DMS 273 (cell line): ENCODE results near the gene DBNDD1.
"Not testable (repeated sequence)": the region's sequence is repeated elsewhere in the genome, so short reads cannot be mapped to it uniquely, and the experiment has no call there.

Experiments
- DNase-seq: peaks from one replicate; lab custom pipeline; 2025; ENCODE audit not compliant: unreplicated experiment; lab: John Stamatoyannopoulos, UW

DBNDD1 gene

DNA sequence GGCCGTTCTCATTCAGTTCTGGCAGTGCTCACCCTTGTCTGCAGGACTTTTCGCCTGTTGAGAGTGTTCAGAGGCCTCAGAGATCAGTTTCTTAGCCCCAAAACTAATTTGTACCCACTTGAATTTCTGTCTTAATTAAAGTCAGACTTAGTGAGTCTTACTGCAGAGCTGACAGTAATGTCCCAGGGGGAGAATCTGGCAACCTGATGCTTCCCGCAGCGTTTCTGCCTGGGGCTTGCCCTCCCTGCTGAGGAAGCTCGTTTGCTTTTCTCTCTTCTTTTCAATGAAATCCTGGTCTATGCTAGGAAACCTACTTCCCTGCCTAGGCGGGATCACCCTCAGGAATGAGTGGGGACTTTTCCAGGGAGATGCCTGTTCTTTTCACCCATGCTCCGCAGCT lies 25.3 kb downstream of the DBNDD1 start:
- DNase-seq, result no peak

DNA sequence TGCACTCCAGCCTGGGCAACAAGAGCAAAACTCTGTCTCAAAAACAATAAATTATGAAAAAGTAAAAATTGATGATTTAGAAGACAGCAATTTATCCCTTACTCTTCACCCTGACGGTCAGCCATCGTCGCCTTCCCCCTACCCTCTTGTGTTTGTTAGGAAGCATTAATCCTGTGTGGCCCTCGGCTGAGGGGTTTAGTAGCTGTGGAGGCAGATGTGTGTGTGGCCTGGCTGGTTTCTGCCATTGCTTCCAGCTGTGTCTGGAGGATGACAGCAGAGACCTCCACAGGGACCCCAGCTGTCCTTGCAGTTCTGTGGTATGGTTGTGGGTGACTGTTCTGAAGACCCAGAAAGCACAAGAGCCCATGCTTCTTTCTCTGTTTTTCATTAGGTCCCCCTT lies 25.9 kb downstream of the DBNDD1 start:
- DNase-seq, result no peak

DNA sequence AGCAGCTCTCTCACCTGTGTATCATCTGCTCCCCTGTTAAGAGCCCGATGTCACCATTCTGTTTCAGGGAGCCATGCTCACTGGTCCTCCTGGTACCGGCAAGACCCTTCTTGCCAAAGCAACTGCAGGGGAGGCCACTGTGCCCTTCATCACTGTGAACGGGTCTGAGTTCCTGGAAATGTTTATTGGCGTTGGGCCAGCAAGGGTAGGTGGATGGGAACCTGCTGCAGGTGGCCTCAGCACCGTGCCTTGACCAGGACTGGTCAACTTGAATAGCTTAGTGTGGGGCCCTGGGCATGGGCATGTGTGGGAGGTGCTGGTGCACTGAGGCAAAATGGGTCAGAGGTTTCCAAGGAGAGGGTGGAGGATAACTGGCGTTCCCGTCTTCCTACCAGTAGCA lies 28.5 kb downstream of the DBNDD1 start:
- no peak for DNase-seq

DNA sequence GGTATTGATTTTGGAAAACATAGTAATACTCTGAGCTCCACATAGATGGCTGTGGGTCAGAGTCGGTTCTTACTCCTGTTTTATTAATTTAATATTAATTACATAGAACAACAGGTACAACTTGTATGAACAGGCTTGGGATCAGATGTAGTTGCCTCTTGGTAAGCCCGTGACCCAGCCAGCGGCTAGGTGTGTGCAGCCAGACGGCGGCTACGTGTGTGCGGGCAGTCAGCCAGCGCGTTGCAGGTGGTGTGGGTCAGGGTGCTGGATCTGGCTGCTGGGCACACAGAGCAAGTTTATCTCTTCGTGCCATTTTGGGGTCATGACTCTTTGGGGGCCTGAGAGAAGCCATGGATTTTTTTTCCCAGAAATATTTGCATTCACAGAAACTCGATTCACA lies 30.3 kb downstream of the DBNDD1 start:
- DNase-seq, result no peak

DNA sequence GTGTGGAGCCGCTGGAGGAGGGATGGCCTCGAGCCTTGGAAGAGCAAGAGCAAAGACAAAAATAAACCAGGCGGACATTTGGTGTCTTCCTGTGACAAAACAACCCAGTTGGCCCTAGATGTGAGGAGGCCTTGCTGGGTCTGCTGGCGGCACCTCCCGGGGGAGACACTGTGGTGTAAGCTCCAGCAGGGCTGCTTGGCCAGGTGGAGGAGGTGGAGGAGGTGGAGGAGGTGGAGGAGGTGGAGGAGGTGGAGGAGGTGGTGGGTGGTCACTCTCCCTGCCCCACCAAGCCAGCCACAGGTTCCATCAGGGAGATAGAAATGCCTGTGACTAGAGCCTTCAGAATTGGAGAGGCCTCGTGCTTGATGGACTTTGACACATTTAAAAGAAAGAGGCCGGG lies 32.1 kb downstream of the DBNDD1 start:
- no peak for DNase-seq

DNA sequence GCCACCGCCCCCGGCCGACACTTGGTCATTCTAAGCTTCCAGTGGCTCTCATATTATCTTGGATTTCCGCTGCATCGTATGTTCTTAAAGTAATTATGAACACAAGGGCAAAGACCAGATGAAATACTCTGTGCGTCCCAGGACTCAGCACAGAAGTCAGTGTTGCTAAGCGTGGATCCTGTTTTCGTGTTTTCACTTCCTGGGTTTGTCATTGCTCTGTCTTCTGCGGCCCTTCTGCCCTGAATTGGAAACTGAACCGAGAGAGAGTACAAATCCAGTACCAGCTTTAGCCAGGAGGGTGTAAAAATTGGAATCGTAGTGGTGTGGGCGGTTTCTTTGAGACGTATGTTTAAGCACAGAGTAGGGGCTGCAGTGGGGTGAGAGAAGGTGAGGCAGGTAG lies 32.7 kb downstream of the DBNDD1 start:
- DNase-seq, result no peak

DNA sequence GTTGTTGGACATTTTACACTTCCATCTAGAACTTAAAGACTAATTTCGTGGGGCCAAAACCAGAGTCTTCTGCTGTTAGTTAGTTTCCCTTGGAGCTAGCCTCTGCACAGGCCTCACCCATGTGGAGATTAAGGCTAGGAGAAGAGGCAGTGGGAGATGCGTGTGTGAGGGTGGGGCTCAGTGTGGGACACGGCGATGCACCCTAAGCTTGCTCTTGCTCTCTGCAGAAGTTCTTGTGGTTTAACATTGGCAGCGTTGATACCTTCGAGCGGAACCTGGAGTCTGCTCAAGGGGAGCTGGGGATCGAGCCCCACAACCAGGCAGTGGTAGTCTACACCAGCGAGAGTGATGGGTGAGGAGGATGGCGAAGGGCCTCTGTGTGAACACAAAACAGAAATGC lies 34.0 kb downstream of the DBNDD1 start:
- no peak for DNase-seq

DNA sequence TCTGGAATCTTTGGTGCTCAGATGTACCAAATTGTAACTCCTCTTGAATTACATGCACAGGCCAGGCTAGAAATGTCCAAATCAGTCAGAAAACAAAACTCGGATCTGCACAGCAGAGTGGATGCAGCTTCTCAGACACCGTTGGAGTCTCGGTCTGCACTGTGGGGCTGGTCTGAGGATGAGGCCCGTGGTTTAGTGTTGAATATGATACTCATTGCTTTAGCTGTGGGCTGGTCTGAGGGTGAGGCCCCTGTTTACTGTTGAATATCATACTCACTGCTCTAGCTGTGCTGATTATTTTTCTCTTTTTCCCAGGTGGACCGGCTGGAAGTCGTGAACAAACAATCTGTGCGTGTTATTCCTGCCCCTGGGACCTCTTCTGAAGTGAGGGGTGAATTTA lies 35.0 kb downstream of the DBNDD1 start:
- no peak for DNase-seq

DNA sequence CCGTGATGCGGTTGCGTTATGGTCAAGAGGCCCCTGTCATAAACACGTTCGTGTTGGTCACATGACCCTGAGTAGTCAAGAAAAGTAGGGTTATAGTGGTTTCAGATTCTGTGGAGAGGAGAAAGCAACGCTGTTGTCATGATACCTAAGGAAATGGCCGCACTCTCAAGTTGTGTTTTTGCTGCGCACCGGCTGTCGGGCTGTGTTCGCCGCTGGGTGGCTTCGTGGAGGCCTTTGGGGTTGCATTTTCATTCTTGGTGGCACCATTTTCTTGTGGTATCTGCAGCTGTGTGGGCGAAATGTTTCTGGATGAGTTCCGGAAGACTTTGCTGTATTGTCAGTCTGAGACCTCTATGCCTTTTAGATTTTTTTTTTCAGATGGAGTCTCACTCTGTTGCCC lies 35.7 kb downstream of the DBNDD1 start:
- no peak for DNase-seq

DNA sequence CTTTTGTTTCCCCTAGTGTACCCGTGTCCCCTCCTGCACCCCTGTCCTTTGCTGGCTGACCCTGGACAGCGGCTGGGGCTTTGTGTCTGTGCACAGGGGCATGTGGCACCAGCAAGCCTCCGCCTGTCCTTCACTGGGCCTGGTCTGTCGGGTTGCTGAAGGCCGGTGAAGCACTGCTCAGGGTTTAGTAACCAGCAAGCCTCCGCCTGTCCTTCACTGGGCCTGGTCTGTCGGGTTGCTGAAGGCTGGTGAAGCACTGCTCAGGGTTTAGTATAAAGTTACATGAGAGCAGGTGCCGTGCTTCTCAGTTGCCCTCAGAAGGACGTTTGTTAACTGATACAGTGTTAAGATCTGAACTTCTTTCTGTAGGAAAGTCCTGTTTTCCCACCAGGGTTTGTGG lies 36.9 kb downstream of the DBNDD1 start:
- DNase-seq, result no peak

DNA sequence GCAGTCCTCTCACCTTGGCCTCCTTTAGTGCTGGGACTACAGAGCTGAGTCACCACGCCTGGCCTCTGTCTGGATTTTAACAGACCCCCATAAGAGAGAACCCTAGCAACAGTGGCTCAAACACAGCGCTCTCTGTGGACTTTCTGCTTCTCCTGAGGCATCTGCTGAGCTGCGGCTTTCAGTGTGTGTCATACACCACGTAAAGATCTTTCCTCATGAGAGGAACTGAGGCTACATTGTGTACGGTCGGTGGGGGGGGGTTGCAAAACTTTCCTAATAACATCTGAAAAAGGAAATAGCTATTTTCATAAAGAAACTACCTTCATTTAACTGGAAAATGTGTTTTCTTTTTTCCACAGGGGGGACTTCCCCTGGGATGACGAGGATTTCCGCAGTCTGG lies 37.8 kb downstream of the DBNDD1 start:
- DNase-seq, result no peak

DNA sequence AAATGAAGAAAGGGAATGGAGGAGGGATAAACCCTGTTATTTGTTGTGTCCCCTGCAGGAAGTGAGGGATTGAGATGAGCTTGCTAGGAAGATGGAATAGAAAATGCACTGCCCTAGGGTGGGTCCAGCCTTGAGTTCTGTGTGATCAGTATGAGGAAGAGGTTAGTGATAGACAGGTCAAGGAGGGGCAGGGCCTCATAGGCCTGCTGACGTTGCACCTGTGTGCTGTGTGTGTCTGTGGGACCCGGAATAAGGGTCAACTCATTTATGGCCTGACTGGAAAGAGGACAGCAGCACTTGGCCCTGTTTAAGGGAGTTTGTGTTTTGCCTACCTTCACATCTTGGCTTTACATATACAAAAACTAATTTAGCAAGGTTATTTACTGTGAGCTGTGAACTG lies 44.4 kb downstream of the DBNDD1 start:
- no peak for DNase-seq

DNA sequence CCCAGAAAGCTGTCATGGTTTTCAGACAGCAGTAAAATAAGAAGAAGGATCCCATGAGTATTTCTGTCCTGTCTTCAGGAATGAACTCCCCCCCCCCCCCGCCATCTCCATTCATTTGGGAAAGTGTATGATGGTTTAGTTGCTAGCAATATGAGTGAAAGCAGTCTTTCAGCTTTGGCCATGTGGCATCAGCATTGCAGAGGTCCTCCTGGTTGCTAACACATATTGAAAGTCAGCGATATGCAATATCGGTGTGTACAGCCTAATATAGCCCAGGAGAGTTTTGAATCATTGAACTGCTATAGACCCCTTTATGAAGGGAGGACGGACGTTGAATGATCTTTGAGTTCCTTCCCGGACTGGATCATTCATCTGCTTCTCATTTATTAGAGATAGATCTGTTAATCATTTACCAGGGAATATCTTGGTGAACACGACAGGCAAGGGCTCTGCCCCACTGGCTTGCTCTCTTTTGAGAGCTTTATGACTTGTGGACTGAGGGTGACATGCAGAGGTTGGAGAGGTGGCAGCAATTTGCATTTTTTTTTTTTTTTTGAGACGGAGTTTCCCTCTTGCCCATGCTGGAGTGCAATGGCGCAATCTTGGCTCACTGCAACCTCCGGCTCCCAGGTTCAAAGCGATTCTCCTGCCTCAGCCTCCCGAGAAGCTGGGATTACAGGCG lies 45.5 kb downstream of the DBNDD1 start:
- DNase-seq, result no peak

DNA sequence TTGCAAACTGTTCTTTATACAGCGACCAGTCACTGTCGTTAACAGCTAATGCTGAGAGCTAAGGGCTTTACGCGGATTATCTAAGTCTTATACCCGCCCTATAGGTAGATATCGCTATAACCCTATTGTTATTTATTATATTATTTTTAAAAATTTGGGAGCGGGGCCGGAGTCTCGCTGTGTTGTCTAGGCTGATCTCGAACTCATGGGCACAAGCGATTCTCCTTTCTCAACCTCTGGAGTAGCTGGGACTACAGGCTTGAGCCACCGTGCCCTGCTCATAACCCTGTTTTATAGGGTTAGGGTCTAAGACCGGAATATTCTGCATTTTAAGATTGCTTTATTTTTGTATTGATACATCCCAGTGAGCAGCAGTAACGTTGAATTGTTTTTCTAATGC lies 46.0 kb downstream of the DBNDD1 start:
- no peak for DNase-seq

DNA sequence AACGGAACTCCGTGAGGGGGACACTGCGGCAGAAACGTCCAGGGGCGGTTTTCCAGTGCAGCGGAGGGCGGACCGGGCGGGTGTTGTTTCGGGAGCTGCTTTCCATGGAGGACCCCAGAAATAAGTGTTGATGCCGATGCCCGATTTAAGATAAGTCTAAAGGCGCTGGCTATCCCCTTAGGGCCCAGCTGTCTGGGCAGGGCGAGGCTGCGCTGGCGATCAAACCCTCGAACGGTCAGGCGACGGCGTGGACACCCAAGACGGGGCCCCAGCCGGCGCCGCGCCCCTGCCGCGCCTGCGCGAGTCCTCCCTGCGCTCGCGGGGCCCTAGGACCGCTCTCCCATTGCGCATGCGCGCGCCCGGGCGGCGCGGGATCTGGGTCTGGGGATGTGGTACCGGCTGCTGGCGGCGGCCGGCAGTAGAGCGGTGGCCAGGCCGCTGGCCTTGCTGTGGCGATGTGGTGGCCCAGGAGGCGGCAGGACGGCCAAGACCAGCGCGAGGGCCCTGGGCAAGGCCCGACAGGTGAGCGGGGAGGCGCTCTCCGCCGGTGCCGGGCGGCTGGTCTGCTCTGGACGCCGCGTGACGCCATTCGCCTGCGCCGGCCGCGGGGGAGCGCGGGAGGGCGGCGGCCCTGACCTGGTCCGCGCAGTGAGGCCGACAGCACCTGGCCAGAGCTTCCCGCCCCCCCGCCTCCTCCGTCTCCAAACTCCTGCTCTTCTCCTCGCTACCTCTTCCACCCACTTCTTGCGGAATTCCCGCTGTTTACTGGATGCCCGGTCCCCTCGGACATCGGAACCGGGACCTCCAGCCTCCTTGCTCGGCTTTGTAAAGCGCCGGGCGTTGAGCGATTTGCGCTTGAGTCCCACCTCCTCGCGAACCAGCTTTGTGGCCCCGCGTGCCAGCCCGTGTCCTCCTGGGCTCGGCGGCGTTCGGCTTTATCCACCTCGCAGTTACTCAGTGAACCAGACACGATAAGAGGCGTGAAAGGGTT lies 46.7 kb downstream of the DBNDD1 start:
- peak; percentile 98 for DNase-seq

DNA sequence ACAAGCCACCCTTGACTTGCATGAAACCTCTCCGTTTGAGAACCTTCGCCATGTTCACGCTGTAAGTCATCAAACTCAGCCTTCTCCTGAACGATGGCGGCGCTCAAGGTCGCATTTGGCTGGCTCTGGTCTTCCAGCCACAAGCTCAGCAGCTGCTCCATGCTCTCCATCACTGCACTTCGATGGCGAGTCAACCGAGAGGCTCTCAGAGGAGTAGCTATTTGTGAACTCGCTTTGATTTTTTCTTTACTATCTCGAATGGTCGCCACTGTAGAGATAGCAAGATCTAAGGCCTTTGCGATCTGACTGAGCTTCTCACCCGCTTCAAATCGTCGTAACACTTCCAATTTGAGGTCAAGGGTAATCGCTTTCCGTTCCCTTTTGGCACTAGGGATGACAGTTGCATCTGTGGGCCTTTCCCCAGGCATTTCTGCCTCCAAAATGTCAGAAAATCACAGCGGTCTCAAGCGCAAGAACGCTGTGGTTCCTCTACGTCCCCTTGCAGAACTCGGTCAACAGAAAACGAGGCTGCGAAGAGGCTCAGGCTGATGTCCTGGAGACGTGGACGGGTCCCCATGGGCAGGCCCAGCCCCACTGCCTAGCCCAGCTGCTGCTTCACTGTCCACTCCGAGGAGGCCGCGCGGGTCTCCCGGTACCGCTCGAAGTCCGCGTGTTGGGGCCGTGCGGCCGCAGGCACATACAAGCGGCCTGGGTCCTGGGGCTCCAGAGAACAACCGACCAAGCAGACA lies 47.6 kb downstream of the DBNDD1 start:
- no peak for DNase-seq

DNA sequence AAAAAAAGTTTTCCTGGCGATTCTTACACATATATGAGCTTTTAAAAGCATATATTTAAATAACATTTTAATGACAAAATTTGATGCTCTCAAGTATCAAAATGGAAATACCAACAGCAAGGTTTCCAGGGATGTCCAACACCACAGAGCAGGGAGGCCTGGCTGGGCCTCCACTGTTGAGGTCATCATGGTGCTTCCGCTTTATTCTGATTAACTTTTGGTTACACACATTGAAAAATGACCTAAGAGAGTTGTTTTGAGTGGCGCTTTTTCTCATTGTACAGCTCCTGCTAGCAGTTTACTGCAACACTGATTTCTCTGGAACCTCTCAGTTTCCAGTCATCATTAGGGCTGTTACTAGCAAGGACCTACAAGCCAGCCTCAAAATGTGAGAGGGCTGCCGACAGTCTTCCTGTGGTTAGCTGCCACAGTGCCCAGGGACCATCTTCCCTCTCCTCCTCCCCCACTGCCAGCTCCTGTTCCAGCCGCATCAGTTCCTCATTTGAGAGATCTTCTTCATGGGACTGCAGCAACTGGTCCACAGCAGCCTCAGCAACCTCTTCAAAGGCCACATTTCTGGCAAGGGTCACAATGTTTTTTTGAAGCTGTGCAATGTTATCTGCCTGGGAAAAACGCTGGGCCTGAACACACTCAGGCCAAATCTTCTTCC lies 49.4 kb downstream of the DBNDD1 start:
- no peak for DNase-seq

DNA sequence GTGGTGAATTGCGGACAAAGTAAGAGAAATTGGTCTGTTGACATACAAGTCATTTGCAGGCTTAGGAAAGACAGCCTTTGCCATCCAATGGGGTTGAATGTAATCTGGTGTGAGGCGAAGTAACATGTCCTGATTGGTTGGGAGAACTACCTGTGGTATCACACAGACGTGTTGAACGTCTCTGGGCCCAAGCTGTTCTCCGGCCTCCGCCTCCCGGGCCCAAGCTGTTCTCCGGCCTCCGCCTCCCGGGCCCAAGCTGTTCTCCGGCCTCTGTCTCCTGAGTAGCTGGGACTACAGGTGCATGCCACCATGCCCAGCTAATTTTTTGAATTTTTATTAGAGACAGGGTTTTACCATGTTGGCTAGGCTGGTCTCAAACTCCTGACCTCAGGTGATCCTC lies 51.2 kb downstream of the DBNDD1 start:
- peak; percentile 25 for DNase-seq

DNA sequence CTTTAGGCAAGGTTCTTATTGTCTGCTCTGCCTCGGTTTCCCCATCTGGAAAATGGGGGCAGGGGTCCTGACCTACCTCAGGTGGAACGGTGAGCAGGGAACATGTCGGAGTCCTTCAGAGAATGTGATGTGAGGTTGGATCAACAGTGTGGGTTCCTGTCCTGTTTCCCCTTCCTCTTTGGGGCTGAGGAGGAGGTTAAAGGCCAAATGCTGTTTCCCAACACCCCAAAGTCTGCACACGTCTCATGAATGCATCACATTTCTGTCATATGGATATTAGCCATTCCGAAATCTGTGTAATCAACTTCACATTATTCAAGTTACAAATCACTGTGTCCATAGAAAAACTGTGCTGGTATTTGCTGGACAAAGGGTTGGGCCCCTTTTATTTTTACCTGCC lies 51.8 kb downstream of the DBNDD1 start:
- not testable (repeated sequence) for DNase-seq

DNA sequence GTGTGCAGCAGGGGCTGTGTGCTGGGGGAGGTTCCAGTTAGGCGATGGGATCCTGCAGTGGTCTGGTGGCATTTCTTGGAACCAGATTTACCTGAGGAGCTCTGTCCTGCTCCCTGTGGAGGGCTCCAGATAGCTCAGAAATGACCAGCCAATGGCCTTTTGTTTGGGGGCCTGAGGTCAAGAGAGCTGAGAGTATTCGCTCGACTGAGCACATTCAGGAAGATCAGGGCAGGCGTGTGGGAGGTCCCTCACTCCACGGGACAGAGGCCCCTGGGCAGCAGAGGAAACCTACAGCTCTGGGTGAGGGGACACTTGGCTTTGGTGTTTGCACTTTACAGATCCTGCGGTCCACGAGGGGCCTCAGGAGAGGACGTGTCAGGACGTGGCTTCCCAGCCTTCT lies 52.5 kb downstream of the DBNDD1 start:
- no peak for DNase-seq
